IMR-90 (cell line): ENCODE data around the gene MPC2. TPM values are rescaled to one million over a fixed set of nuclear protein-coding genes. Genes with fewer than 3 reads are reported as not detected.

Experiments
- ATAC-seq: fragments of 200-7000 bp; cut with Tn5 transposase; 2 replicates; pipeline ENCODE4 v1.9.1; 2020; ENCODE audit warnings: low read depth, mild to moderate bottlenecking, moderate library complexity
- BruUV-seq: library from RNA; stranded (reverse); fragments of 400-500 nt; replicated peaks from 2 replicates; lab custom pipeline; 2021; lab: Mats Ljungman, UMichigan
- CTCF ChIA-PET: fragments of 300-600 bp; formaldehyde crosslinking; extraction: SDS; loops from one replicate; lab custom pipeline; 2021; ENCODE audit warnings: antibody characterized with exemption; lab: Yijun Ruan, JAX
- POLR2A ChIA-PET: fragments of 300-600 bp; sonication (Branson Sonifier 250); formaldehyde crosslinking; loops from one replicate; lab custom pipeline; 2022; ENCODE audit warnings: antibody characterized with exemption; ENCODE audit not compliant: unreplicated experiment; lab: Charles Lee
- DNase-seq: peaks from one replicate; pipeline ENCODE4 v3.0.0; 2013
- H2AFZ ChIP-seq: replicated peaks from 2 replicates; pipeline ENCODE3; 2013; ENCODE audit warnings: low read length, mild to moderate bottlenecking; ENCODE audit not compliant: poor library complexity
- H2AK5ac ChIP-seq: 2 replicates; pipeline ENCODE4 v1.6.1; 2013; ENCODE audit warnings: low read depth, low read length, inconsistent platforms
- H2AK9ac ChIP-seq: replicated peaks from 2 replicates; pipeline ENCODE3; 2013; ENCODE audit warnings: mild to moderate bottlenecking, low read depth, low read length, moderate library complexity; ENCODE audit not compliant: poor library complexity
- H2BK120ac ChIP-seq: 2 replicates; pipeline ENCODE4 v1.6.1; 2013; ENCODE audit warnings: low read depth, low read length, inconsistent platforms
- H2BK15ac ChIP-seq: 3 replicates; pipeline ENCODE4 v1.6.1; 2013; ENCODE audit warnings: low read depth, low read length, inconsistent platforms
- H2BK20ac ChIP-seq: 2 replicates; pipeline ENCODE4 v1.6.1; 2013; ENCODE audit warnings: low read depth, mild to moderate bottlenecking, inconsistent platforms, low read length, moderate library complexity
- H2BK5ac ChIP-seq: 2 replicates; pipeline ENCODE4 v1.6.1; 2013; ENCODE audit warnings: mild to moderate bottlenecking, low read depth, low read length, inconsistent platforms; ENCODE audit not compliant: poor library complexity, severe bottlenecking
- H3K14ac ChIP-seq: replicated peaks from 2 replicates; pipeline ENCODE4 v1.6.1; 2013; ENCODE audit warnings: low read depth, low read length, inconsistent platforms
- H3K18ac ChIP-seq: 2 replicates; pipeline ENCODE4 v1.6.1; 2013; ENCODE audit warnings: low read depth, low read length, control low read depth
- H3K23ac ChIP-seq: 2 replicates; pipeline ENCODE4 v1.6.1; 2013; ENCODE audit warnings: low read depth, low read length, inconsistent platforms
- H3K27ac ChIP-seq: 2 replicates; pipeline ENCODE4 v1.5.1; 2013; ENCODE audit warnings: mild to moderate bottlenecking, control low read depth, low read length; ENCODE audit not compliant: insufficient read depth
- H3K27me3 ChIP-seq: 2 replicates; pipeline ENCODE4 v1.6.1; 2013; ENCODE audit warnings: low read length; ENCODE audit not compliant: control insufficient read depth, insufficient read depth
- H3K36me3 ChIP-seq: 2 replicates; pipeline ENCODE4 v1.6.1; 2013; ENCODE audit warnings: low read length, mixed read lengths; ENCODE audit not compliant: control insufficient read depth, insufficient read depth
- H3K4ac ChIP-seq: 2 replicates; pipeline ENCODE4 v1.6.1; 2013; ENCODE audit warnings: low read depth, low read length, inconsistent platforms
- H3K4me1 ChIP-seq: 2 replicates; pipeline ENCODE4 v1.6.1; 2013; ENCODE audit warnings: low read length, mixed read lengths; ENCODE audit not compliant: control insufficient read depth, insufficient read depth
- H3K4me2 ChIP-seq: 2 replicates; pipeline ENCODE4 v1.6.1; 2013; ENCODE audit warnings: low read depth, mild to moderate bottlenecking, control low read depth, low read length, moderate library complexity
- H3K4me3 ChIP-seq: 2 replicates; pipeline ENCODE4 v1.5.1; 2013; ENCODE audit warnings: low read depth, mild to moderate bottlenecking, control low read depth, low read length, moderate library complexity; ENCODE audit not compliant: insufficient read depth
- H3K56ac ChIP-seq: 2 replicates; pipeline ENCODE4 v1.6.1; 2013; ENCODE audit warnings: low read length, inconsistent platforms; ENCODE audit not compliant: insufficient read depth; ENCODE audit errors: extremely low read depth
- H3K79me1 ChIP-seq, 2 experiments: 2 replicates each; pipeline ENCODE4 v1.6.1; 2013; ENCODE audit warnings: low read length in 2 of 2, inconsistent platforms in 1 of 2, low read depth in 1 of 2
- H3K9ac ChIP-seq: 2 replicates; pipeline ENCODE4 v1.6.1; 2013; ENCODE audit warnings: low read depth, low read length, control low read depth
- H3K9me1 ChIP-seq: 2 replicates; pipeline ENCODE4 v1.6.1; 2013; ENCODE audit warnings: low read length, inconsistent platforms; ENCODE audit not compliant: insufficient read depth
- H3K9me3 ChIP-seq: 2 replicates; pipeline ENCODE4 v1.6.1; 2013; ENCODE audit warnings: low read length; ENCODE audit not compliant: control insufficient read depth, insufficient read depth
- H4K20me1 ChIP-seq: 2 replicates; pipeline ENCODE4 v1.6.1; 2013; ENCODE audit warnings: low read length, inconsistent platforms; ENCODE audit not compliant: insufficient read depth
- H4K5ac ChIP-seq: 2 replicates; pipeline ENCODE4 v1.6.1; 2013; ENCODE audit warnings: mild to moderate bottlenecking, low read depth, low read length, control low read depth
- H4K8ac ChIP-seq, 2 experiments: 2 replicates each; pipeline ENCODE4 v1.6.1; 2013; ENCODE audit warnings: low read depth in 2 of 2, low read length in 2 of 2, control low read depth in 1 of 2, inconsistent platforms in 1 of 2
- H4K91ac ChIP-seq: 2 replicates; pipeline ENCODE4 v1.6.1; 2013; ENCODE audit warnings: low read depth, low read length, inconsistent platforms; ENCODE audit not compliant: insufficient read depth
- CEBPB ChIP-seq: IDR thresholded peaks from 2 replicates; pipeline ENCODE4 v1.6.1; 2012; ENCODE audit warnings: low read depth, low read length, improper control_type of control experiment
- CTCF ChIP-seq: conservative IDR thresholded peaks from 2 replicates; pipeline ENCODE4 v1.5.1; 2012; ENCODE audit warnings: mild to moderate bottlenecking, low read depth, low read length, improper control_type of control experiment
- ELK1 ChIP-seq: fragments of 150-350 bp; IDR thresholded peaks from 2 replicates; pipeline ENCODE4 v1.6.1; 2016; ENCODE audit warnings: low read depth, mild to moderate bottlenecking, low read length, moderate library complexity, borderline replicate concordance
- FOS ChIP-seq: fragments of 150-350 bp; IDR thresholded peaks from 2 replicates; pipeline ENCODE4 v1.6.1; 2016; ENCODE audit warnings: low read depth, low read length
- MAZ ChIP-seq: IDR thresholded peaks from 2 replicates; pipeline ENCODE4 v1.6.1; 2012; ENCODE audit warnings: low read depth, mild to moderate bottlenecking, low read length, improper control_type of control experiment, moderate library complexity, borderline replicate concordance
- POLR2A ChIP-seq: IDR thresholded peaks from 2 replicates; pipeline ENCODE4 v1.6.1; 2012; ENCODE audit warnings: mild to moderate bottlenecking, low read depth, low read length
- RAD21 ChIP-seq: IDR thresholded peaks from 2 replicates; pipeline ENCODE4 v1.6.1; 2012; ENCODE audit warnings: low read length, improper control_type of control experiment
- RCOR1 ChIP-seq: IDR thresholded peaks from 2 replicates; pipeline ENCODE4 v1.6.1; 2012; ENCODE audit warnings: mild to moderate bottlenecking, low read length, improper control_type of control experiment; ENCODE audit not compliant: insufficient replicate concordance
- USF2 ChIP-seq: fragments of 150-350 bp; IDR thresholded peaks from 2 replicates; pipeline ENCODE4 v1.6.1; 2017; ENCODE audit warnings: mild to moderate bottlenecking, antibody characterized with exemption, low read length, low read depth
- WGBS, 2 experiments: methylation state at CpG; one replicate each; pipeline versions ENCODE4 v1.1.5 to v1.1.7; 2013; ENCODE audit warnings: missing lambda C conversion rate in 2 of 2; ENCODE audit not compliant: insufficient read length in 1 of 2; ENCODE audit errors: extremely low coverage in 2 of 2; 5-methylcytosine and 5-hydroxymethylcytosine counted together
- dilution Hi-C: fragments of 300-500 bp; cut with HindIII; formaldehyde crosslinking; loops from one replicate; pipeline ENCODE4 v1.14.3; 2018; ENCODE audit warnings: low sequenced_read_pairs; ENCODE audit not compliant: unreplicated experiment
- in situ Hi-C: fragments of 300-500 bp; cut with MboI; formaldehyde crosslinking; loops from 3 replicates; pipeline ENCODE4 v1.14.3; 2019; ENCODE audit warnings: low sequenced_read_pairs, inconsistent platforms, mixed read lengths
- intact Hi-C: fragments of 100-400 bp; cut with micrococcal nuclease; formaldehyde crosslinking; loops from 2 replicates; pipeline ENCODE4 v1.10.0; 2022
- polyA plus RNA-seq, 3 experiments: library from polyadenylated mRNA; depleted of rRNA; stranded (reverse); fragments of >200 nt; gene quantifications; 2 replicates each; pipeline ENCODE4 v1.2.3, GENCODE V29; 2012; ENCODE audit warnings: low replicate concordance in 1 of 3
- total RNA-seq: library from RNA; depleted of rRNA; stranded (reverse); fragments of >200 nt; gene quantifications from 2 replicates; pipeline ENCODE4 v1.2.3, GENCODE V29; 2012

The MPC2 gene
- total and polyA plus RNA-seq, 2 of the 4 experiments (the other 2 are of a cell fraction), result 35.0 to 42.9 TPM

GRCh38 chr1:167912294-167912693, 24.6 kb downstream of the MPC2 start:
- BruUV-seq, result no TSS peak

More at GRCh38 chr1:167912294-167912693, 24.6 kb downstream of the MPC2 start:
- H3K27ac ChIP-seq, result no peak overlapping the region
- H3K18ac ChIP-seq, result no peak overlapping the region
- WGBS, 2 experiments, result 80% methylated on average over 1 of the region's 7 CpGs; no CpG with 5 or more reads in 1 of the 2 experiments
- no peaks in the 10 kb centered on the region for H3K79me1 ChIP-seq
- no peak overlapping the region for H4K5ac ChIP-seq
- DNase-seq (no peak), ATAC-seq (no peak)
- POLR2A ChIA-PET, result no interaction called here
- no peak overlapping the region for H2AK5ac ChIP-seq
- H4K91ac ChIP-seq, result no peak overlapping the region
- no peak overlapping the region for H2BK20ac ChIP-seq
- H3K9me1 ChIP-seq, result 0 out of 2 replicates have a peak, but pooled peaks cover 3% of the 10 kb centered on the region
- H4K8ac ChIP-seq, result no peak overlapping the region
- H3K27me3 ChIP-seq, result no peaks in the 10 kb centered on the region
- no peaks in the 10 kb centered on the region for H4K20me1 ChIP-seq
- no peak overlapping the region for H2BK120ac ChIP-seq
- no peak overlapping the region for H2BK5ac ChIP-seq
- CTCF ChIA-PET, result no interaction called here
- H3K4ac ChIP-seq, result no peak overlapping the region
- no peak overlapping the region for H3K23ac ChIP-seq
- H3K9ac ChIP-seq, result no peak overlapping the region
- no peak overlapping the region for H2AK9ac ChIP-seq
- intact Hi-C loops (no loop called here), dilution Hi-C loops (no loop called here), in situ Hi-C loops (no loop called here)
- H2AFZ ChIP-seq, result no peak overlapping the region
- TF ChIP-seq RCOR1 (no peak), POLR2A (no peak), MAZ (no peak), CTCF (no peak), ELK1 (no peak), FOS (no peak), CEBPB (no peak), USF2 (no peak), RAD21 (no peak)
- no peaks in the 10 kb centered on the region; the same call in 1 of the 2 replicates for H3K4me1 ChIP-seq
- H2BK15ac ChIP-seq, result no peak overlapping the region
- H3K14ac ChIP-seq, result no peak overlapping the region
- no peak overlapping the region for H3K56ac ChIP-seq
- H3K36me3 ChIP-seq, result peaks cover 7% of the 10 kb centered on the region
- no peak overlapping the region for H3K4me3 ChIP-seq
- peaks cover 4% of the 10 kb centered on the region; the same call in 1 of the 2 replicates for H3K9me3 ChIP-seq
- no peak overlapping the region for H3K4me2 ChIP-seq
